Measurements from ENCODE around the gene MORN1.

The MORN1 gene

DNA sequence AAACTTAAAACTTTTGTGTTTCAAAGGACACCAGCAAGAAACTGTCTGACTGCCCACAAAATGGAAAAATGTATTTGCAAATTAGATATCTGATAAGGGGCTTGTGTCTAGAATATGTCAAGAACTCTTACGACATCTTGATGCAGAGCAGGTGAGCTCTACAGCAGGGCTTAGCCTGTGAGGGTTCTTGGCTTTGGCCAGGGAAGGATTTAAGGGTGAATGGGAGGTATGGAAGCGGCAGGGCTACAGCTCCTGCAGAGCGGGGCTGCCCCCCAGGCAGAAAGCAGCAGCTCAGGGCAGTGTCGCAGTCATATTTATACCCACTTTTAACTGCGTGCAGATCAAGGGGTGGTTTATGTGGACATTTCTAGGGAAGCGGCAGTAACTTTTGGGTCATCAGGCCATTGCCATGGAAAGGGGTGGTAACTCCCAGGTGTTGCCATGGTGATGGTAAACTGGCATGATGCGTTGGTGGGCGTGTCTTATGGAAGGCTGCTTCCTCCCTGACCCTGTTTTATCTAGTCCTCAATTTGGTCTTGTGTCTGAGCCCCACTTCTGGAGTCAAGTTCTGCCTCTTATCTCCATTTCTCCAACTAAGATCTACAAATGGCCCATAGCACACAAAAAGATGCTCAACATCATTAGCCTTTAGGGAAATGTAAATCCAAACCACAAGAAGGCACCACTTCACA, 23.2 kb downstream of the MORN1 start:
- DNase-seq = no peak
- Histone ChIP-seq H3K27ac (no peak overlapping the region), H3K27me3 (ENCODE audit: insufficient read depth, low read depth, severe bottlenecking) (no peaks in the 10 kb centered on the region), H3K9me3 (ENCODE audit: severe bottlenecking) (no peaks in the 10 kb centered on the region), H3K4me3 (ENCODE audit: low read depth, low read length) (no peak overlapping the region), H3K36me3 (no peaks in the 10 kb centered on the region; the same call in 1 of the 2 replicates)
- TF ChIP-seq CTCF (IDR thresholded peaks at IDR 0.05; ENCODE audit: low read depth, low read length) = no peak

DNA sequence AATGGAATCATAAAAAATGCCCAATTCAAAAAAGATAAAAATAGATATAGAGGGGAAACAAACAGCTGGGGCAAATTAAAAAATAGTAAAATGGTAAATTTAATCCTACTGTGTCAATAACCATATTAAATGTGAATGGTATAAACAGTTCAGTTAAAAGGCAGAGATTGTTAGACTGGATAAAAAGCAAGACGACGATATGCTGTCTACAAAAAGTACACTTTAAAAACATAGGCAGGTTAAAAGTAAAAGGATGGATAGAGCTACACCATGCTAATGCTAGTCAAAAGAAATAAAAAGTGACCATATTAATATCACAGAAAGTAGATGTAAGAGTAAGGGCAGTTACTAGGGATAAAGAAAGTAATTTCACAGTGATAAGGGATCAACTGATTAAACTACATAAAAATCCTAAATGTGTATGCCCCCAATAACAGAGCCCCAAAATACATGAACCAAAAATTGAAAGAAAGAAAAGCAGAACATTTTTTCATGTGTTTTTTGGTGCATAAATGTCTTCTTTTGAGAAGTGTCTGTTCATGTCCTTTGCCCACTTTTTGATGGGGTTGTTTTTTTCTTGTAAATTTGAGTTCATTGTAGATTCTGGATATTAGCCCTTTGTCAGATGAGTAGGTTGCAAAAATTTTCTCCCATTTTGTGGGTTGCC, 27.4 kb downstream of the MORN1 start:
- no peaks in the 10 kb centered on the region for H3K9me3 ChIP-seq (ENCODE audit: severe bottlenecking)
- DNase-seq = no peak
- H3K4me3 ChIP-seq (ENCODE audit: low read depth, low read length) = no peak overlapping the region
- H3K27me3 ChIP-seq (ENCODE audit: insufficient read depth, low read depth, severe bottlenecking) = no peaks in the 10 kb centered on the region
- H3K36me3 ChIP-seq = no peaks in the 10 kb centered on the region
- no peak overlapping the region for H3K27ac ChIP-seq
- TF ChIP-seq CTCF (IDR thresholded peaks at IDR 0.05; ENCODE audit: low read depth, low read length) = no peak

DNA sequence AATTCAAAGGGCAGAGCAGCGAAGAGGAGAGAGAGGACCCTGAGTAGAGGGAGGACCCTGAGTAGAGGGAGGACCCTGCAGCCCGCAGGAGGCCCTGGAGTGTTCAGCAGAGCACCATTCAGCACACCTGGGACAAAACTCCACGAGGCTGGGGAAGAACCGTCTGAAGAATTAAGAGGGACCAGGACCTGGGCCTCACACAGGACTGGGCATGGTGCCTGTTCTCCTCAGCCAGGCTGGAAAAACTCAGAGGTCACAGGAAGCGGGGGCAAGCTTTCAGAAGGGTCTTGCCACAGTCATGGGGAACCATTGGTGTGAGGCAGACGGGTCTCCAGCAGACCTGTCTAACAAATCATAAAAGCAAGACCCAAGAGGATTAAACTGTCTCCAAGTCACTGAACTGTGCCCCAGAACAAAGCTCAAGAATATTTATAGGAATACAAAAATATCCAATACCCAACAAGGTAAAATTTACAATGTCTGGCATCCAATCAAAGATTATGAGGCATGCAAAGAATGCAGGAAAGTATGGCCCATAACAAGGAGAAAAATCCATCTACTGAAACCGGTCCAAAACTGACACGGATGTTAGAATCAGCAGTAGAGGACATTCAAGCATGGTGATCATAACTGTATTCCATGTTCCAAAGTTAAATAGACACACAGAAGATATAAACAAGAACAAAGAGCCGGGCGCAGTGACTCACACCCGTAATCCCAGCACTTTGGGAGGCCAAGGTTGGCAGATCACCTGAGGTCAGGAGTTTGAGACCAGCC, 30.6 kb downstream of the MORN1 start:
- H3K4me3 ChIP-seq (ENCODE audit: low read depth, low read length) = no peak overlapping the region
- H3K36me3 ChIP-seq = no peaks in the 10 kb centered on the region
- TF ChIP-seq CTCF (IDR thresholded peaks at IDR 0.05; ENCODE audit: low read depth, low read length) = no peak
- H3K9me3 ChIP-seq (ENCODE audit: severe bottlenecking) = no peaks in the 10 kb centered on the region
- DNase-seq = no peak
- no peak overlapping the region for H3K27ac ChIP-seq
- no peaks in the 10 kb centered on the region for H3K27me3 ChIP-seq (ENCODE audit: insufficient read depth, low read depth, severe bottlenecking)

DNA sequence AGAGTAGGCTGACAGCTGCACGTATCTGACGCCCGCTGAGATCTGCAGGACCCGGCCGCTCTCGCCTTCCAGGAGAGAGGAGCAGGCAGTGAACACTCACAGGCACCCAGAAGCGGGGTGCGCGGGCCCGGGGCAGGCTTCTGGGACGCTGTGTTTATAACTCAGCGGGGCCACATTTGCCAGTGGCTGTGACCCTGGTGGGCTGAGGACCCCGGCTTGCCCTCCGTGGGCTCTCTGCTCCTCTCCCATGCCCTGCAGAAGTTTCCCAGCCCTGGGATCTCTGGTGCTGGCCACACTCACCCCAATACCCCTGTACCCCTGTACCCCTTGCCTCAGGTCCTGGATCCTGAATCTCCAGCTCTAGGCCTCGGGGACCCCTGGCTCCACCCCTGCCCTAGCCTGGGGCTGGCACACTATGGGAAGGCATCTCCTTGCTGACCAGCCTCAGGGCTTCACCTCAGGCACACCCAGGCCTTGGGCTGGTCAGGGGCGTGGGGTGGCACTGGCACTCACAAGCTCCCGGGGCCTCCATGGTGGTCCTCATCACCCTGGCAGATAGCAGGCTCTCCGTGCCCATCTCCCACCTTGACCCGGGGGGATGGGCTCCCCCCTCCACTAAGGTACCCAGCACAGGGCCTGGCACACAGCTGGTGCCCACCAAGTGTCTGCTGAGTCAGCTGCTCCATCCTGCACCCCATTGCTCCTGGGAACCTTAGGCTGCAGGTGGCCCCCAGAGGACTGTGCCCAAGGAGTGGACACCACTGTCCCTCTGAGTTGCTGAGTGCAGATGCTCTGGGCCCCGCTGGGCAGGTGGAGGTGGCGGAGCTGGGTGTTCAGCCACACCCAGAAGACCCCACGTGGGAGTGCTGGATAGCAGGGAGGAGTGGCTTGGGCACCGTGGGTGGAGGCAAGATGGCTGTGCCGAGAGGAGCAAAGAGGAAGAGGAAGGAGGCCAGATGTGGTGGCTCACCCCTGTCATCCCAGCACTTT, 32.4 kb downstream of the MORN1 start:
- DNase-seq = no peak
- H3K27me3 ChIP-seq (ENCODE audit: insufficient read depth, low read depth, severe bottlenecking) = no peaks in the 10 kb centered on the region
- H3K27ac ChIP-seq = no peak overlapping the region
- no peak overlapping the region for H3K4me3 ChIP-seq (ENCODE audit: low read depth, low read length)
- H3K9me3 ChIP-seq (ENCODE audit: severe bottlenecking) = no peaks in the 10 kb centered on the region
- H3K36me3 ChIP-seq = no peaks in the 10 kb centered on the region
- no peak for TF ChIP-seq CTCF (IDR thresholded peaks at IDR 0.05; ENCODE audit: low read depth, low read length)

- Histone ChIP-seq H3K4me3 (ENCODE audit: low read depth, low read length) (no peak overlapping the region), H3K36me3 (no peaks in the 10 kb centered on the region), H3K27ac (no peak overlapping the region), H3K27me3 (ENCODE audit: insufficient read depth, low read depth, severe bottlenecking) (no peaks in the 10 kb centered on the region), H3K9me3 (ENCODE audit: severe bottlenecking) (no peaks in the 10 kb centered on the region)
- no peak for DNase-seq
- no peak for TF ChIP-seq CTCF (IDR thresholded peaks at IDR 0.05; ENCODE audit: low read depth, low read length)
Measured at GRCh38 chr1:2358072-2358471, 33.3 kb downstream of the MORN1 start.
